Activated naive CD8-positive, alpha-beta T cell treated with anti-CD3 and anti-CD28 coated beads, Interleukin-2, amount 10 ng/mL, durations not matched to agents 7 days and 5 days (primary cell): ENCODE results near the gene CACNG1. TPM values are rescaled to one million over a fixed set of nuclear protein-coding genes. Genes with fewer than 3 reads are reported as not detected.
"Not testable (repeated sequence)": the region's sequence is repeated elsewhere in the genome, so short reads cannot be mapped to it uniquely, and the experiment has no call there.

Experiments used
- ATAC-seq: fragments of 150-1000 bp; cut with Tn5 transposase; one replicate; pipeline ENCODE4 v1.10.0; 2021; ENCODE audit warnings: low read depth, moderate library complexity
- POLR2A ChIA-PET: fragments of 350-600 bp; sonication (Branson Sonifier 250); formaldehyde crosslinking; loops from one replicate; lab custom pipeline; 2021; ENCODE audit warnings: antibody characterized with exemption; lab: Charles Lee
- DNase-seq: peaks from one replicate; pipeline ENCODE4 v3.0.0; 2021
- H3K27ac Mint-ChIP-seq: one replicate; pipeline ENCODE4 v1.8.0; 2022; ENCODE audit warnings: mild to moderate bottlenecking, mixed read lengths
- H3K27me3 Mint-ChIP-seq: one replicate; pipeline ENCODE4 v1.8.0; 2022; ENCODE audit warnings: mild to moderate bottlenecking, moderate library complexity, mixed read lengths
- H3K36me3 Mint-ChIP-seq: one replicate; pipeline ENCODE4 v1.8.0; 2021; ENCODE audit warnings: mild to moderate bottlenecking, mixed read lengths
- H3K4me1 Mint-ChIP-seq: one replicate; pipeline ENCODE4 v1.8.0; 2021; ENCODE audit warnings: mixed read lengths
- H3K4me3 Mint-ChIP-seq: one replicate; pipeline ENCODE4 v1.8.0; 2022; ENCODE audit warnings: mild to moderate bottlenecking, moderate library complexity, mixed read lengths
- H3K9me3 Mint-ChIP-seq: one replicate; pipeline ENCODE4 v1.8.0; 2021; ENCODE audit warnings: mixed read lengths
- total RNA-seq, 2 experiments: library from RNA; stranded (reverse); gene quantifications; one replicate each; pipeline ENCODE4 v1.2.3, GENCODE V29; 2021

Gene CACNG1
- total RNA-seq, 2 experiments from 2014 or later: not detected

GRCh38 chr17:67033613-67034012 is 10.7 kb upstream of the CACNG1 start:
- POLR2A ChIA-PET: no interaction called here
- ATAC-seq (no peak), DNase-seq (no peak)
- H3K27me3 Mint-ChIP-seq: no peaks in the 10 kb centered on the region
- no peak overlapping the region for H3K4me3 Mint-ChIP-seq
- H3K4me1 Mint-ChIP-seq: no peaks in the 10 kb centered on the region
- peaks cover 1% of the 10 kb centered on the region for H3K9me3 Mint-ChIP-seq
- peaks cover 1% of the 10 kb centered on the region for H3K36me3 Mint-ChIP-seq
- H3K27ac Mint-ChIP-seq: no peak overlapping the region

GRCh38 chr17:67035131-67036083 is 8.9 kb upstream of the CACNG1 start:
- Mint-ChIP-seq H3K27ac (no peak overlapping the region), H3K4me3 (no peak overlapping the region), H3K27me3 (no peaks in the 10 kb centered on the region), H3K9me3 (peaks cover 1% of the 10 kb centered on the region), H3K36me3 (peaks cover 1% of the 10 kb centered on the region), H3K4me1 (no peaks in the 10 kb centered on the region)
- ATAC-seq: no peak
- POLR2A ChIA-PET: no interaction called here
- DNase-seq: no peak

- POLR2A ChIA-PET: no interaction called here
- DNase-seq (no peak), ATAC-seq (no peak)
- peaks cover 3% of the 10 kb centered on the region for H3K27me3 Mint-ChIP-seq
- H3K4me1 Mint-ChIP-seq: no peaks in the 10 kb centered on the region
- H3K36me3 Mint-ChIP-seq: peaks cover 1% of the 10 kb centered on the region
- H3K9me3 Mint-ChIP-seq: peaks cover 1% of the 10 kb centered on the region
- H3K27ac Mint-ChIP-seq: no peak overlapping the region
- H3K4me3 Mint-ChIP-seq: no peak overlapping the region
These were observed 5.4 kb upstream of the CACNG1 start for GRCh38 chr17:67038861-67039365.

- Mint-ChIP-seq H3K27me3 (peaks cover 3% of the 10 kb centered on the region), H3K27ac (no peak overlapping the region), H3K36me3 (peaks cover 1% of the 10 kb centered on the region), H3K4me3 (no peak overlapping the region), H3K9me3 (peaks cover 1% of the 10 kb centered on the region), H3K4me1 (no peaks in the 10 kb centered on the region)
- ATAC-seq (no peak), DNase-seq (no peak)
- POLR2A ChIA-PET: no interaction called here
These were observed 3.7 kb upstream of the CACNG1 start for GRCh38 chr17:67040652-67041051.

DNA sequence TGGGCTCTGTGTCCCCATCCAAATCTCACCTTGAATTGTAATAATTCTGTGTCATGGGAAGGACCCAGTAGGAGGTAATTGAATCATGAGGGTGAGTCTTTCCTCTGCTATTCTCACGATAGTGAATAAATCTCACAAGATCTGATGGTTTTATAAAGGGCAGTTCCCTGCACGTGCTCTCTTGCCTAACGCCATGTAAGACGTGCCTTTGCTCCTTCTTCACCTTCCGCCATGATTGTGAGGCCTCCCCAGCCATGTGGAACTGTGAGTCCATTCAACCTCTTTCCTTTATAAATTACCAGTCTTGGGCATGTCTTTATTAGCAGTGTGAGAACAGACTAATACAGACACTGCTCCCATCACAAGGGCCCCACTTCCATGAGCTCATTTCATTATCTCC is 3.2 kb upstream of the CACNG1 start:
- DNase-seq, ATAC-seq, H3K4me3 Mint-ChIP-seq, H3K27me3 Mint-ChIP-seq, H3K9me3 Mint-ChIP-seq, H3K36me3 Mint-ChIP-seq, POLR2A ChIA-PET, H3K27ac Mint-ChIP-seq, H3K4me1 Mint-ChIP-seq: not testable (repeated sequence)

DNA sequence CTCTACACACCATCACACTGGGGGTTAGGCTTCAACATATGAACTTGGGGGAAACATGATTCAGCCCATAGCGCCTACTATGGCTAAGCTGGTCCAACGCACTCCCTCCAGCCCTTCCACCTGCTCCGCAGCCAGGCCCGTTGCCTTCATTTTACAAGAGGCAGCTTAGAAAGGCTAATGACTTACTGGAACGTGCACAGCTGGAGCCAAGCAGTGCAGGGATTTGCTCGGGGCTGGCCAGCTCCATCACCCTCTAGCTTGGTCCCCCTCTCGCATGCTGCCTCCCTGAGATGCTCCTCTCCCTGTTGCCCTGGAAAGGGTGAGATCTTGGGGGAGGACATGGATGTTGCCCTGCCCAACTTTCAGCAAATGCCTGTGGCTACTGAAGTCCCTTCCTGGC is 2.8 kb upstream of the CACNG1 start:
- DNase-seq: no peak
- Mint-ChIP-seq H3K9me3 (no peaks in the 10 kb centered on the region), H3K36me3 (no peaks in the 10 kb centered on the region), H3K27ac (no peak overlapping the region), H3K27me3 (peaks cover 3% of the 10 kb centered on the region), H3K4me1 (no peaks in the 10 kb centered on the region), H3K4me3 (no peak overlapping the region)
- ATAC-seq: no peak
- POLR2A ChIA-PET: no interaction called here

- Mint-ChIP-seq H3K9me3 (peaks cover 1% of the 10 kb centered on the region), H3K27me3 (peaks cover 3% of the 10 kb centered on the region), H3K4me3 (no peak overlapping the region), H3K4me1 (no peaks in the 10 kb centered on the region), H3K27ac (no peak overlapping the region), H3K36me3 (no peaks in the 10 kb centered on the region)
- ATAC-seq (no peak), DNase-seq (no peak)
- POLR2A ChIA-PET: no interaction called here
These were observed 2.1 kb upstream of the CACNG1 start for GRCh38 chr17:67041941-67042899.

DNA sequence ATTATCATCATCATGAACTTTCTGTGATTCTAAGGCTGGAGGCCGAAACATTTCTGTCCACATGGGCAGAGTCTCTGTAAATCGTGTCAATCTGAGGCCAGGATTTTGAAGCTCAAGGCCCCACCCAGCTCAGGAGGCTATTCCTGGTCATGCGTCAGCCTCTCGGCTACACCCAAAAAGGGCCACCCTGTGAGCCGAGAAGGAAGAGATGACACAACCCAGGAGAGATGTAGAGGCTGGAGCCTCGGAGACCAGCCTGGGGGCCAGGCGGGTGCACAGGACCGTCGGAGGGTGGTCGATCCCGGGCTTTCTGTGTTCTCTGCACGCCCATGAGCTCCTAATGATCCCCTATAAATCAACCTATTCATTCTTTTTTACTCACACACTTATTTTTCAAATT is 1.1 kb upstream of the CACNG1 start:
- Mint-ChIP-seq H3K27me3 (peaks cover 3% of the 10 kb centered on the region), H3K4me1 (no peaks in the 10 kb centered on the region)
- POLR2A ChIA-PET: no interaction called here

DNA sequence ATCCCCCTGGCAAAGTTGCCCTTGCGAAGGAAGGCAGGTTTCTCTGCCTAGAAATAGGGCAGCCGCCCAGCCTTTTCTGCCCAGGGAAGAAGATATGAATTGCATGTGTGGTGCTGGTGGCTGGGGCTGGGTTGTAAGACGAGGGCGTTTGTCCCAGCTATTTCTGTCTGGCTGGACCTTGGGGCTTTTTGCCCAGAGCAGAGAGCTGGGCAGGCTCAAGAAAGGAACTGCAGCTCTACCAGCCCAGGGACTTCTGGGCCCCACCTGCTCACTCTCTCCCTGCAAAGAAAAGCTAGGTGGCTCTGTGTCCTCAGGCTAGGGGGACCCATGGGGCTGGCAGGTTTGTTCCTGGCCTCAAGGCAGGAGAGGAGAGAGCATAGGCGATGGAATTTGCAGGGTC is 586 bp downstream of the CACNG1 start:
- no peak for ATAC-seq
- POLR2A ChIA-PET: no interaction called here
- Mint-ChIP-seq H3K4me3 (no peak overlapping the region), H3K27ac (no peak overlapping the region), H3K27me3 (peaks cover 6% of the 10 kb centered on the region), H3K9me3 (peaks cover 10% of the 10 kb centered on the region), H3K36me3 (peaks cover 4% of the 10 kb centered on the region), H3K4me1 (no peaks in the 10 kb centered on the region)
- DNase-seq: no peak

More for the DNA sequence above, 1.1 kb upstream of the CACNG1 start:
- no peaks in the 10 kb centered on the region for H3K36me3 Mint-ChIP-seq
- H3K9me3 Mint-ChIP-seq: peaks cover 4% of the 10 kb centered on the region
- no peak overlapping the region for H3K4me3 Mint-ChIP-seq
- ATAC-seq: no peak
- no peak for DNase-seq
- H3K27ac Mint-ChIP-seq: no peak overlapping the region

DNA sequence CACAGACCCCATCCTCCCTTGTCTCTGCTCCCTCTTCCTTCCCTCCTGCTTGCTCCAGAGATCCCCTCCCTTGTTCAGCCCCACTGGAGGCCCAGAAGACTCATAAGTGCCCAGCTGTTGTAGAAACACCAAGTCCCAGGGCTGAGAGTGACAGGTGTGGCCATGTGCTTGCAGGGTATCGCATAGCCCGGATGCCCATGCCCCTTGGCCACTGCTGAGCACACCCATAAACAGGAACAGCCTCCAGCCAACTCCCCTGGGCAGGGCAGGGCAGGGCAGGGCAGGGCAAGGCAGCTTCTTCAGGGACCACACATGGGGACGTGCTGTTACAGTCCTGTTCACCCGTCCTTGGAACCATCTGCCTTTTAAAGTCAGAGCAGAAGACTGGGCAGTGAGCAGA is 2.0 kb downstream of the CACNG1 start:
- no peaks in the 10 kb centered on the region for H3K4me1 Mint-ChIP-seq
- H3K36me3 Mint-ChIP-seq: peaks cover 4% of the 10 kb centered on the region
- H3K9me3 Mint-ChIP-seq: peaks cover 10% of the 10 kb centered on the region
- no peak overlapping the region for H3K27ac Mint-ChIP-seq
- DNase-seq (no peak), ATAC-seq (no peak)
- no peak overlapping the region for H3K4me3 Mint-ChIP-seq
- peaks cover 3% of the 10 kb centered on the region for H3K27me3 Mint-ChIP-seq
- POLR2A ChIA-PET: no interaction called here

DNA sequence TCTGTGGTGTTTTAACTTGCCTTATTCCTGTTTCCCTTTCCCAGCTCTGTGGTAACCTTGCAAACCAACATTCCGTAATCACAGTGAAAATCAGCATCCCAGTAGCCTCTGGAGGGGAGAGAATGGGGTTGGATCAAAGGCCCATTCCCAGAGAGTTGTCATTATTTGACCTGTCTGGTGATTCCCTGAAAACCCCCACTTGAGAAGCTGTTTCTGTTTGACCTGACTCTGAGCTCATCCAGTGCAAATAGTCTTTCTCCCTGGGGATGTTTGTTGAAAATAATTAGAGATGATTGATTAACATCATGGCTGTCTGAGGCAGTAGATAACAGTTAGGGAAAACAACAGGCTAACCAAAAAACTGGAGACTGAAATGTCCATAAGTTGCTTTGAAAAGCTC is 3.0 kb downstream of the CACNG1 start:
- H3K4me1 Mint-ChIP-seq: no peaks in the 10 kb centered on the region
- H3K4me3 Mint-ChIP-seq: no peak overlapping the region
- H3K27ac Mint-ChIP-seq: no peak overlapping the region
- H3K27me3 Mint-ChIP-seq: peaks cover 3% of the 10 kb centered on the region
- POLR2A ChIA-PET: no interaction called here
- ATAC-seq: no peak
- DNase-seq: no peak
- H3K36me3 Mint-ChIP-seq: peaks cover 4% of the 10 kb centered on the region
- peaks cover 10% of the 10 kb centered on the region for H3K9me3 Mint-ChIP-seq

DNA sequence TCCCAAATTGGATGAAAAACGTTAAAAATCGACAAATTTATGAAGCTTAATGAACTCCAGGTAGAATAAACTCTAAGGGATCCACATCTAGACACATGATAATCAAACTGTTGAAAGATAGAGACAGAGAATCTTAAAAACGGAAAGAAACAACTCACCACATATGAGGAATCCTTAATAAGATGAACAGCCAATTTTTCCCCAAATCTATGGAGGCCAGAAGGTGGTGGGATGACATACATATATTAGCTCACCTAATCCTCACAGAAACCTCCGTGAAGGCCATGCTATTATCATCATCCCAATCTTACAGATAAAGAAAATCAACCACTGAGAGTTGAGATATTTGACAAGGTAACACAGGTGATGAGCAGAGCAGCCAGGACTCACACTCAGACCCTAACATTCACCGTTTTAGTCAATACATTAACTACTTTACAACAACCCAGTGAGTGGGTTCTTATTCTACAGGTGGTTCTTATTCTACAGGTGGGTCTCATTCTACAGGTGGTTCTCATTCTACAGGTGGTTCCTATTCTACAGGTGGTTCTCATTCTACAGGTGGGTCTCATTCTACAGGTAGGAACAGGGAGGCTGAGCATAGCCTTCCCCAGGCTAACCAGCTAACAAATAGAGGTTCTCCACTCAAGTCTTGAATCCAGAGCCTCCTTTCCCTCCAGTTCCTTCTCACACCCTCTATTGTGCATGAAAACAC is 4.8 kb downstream of the CACNG1 start:
- H3K9me3 Mint-ChIP-seq: peaks cover 10% of the 10 kb centered on the region
- H3K27ac Mint-ChIP-seq: no peak overlapping the region
- peaks cover 3% of the 10 kb centered on the region for H3K27me3 Mint-ChIP-seq
- POLR2A ChIA-PET: no interaction called here
- ATAC-seq: no peak
- H3K36me3 Mint-ChIP-seq: peaks cover 4% of the 10 kb centered on the region
- H3K4me3 Mint-ChIP-seq: no peak overlapping the region
- DNase-seq: no peak
- no peaks in the 10 kb centered on the region for H3K4me1 Mint-ChIP-seq

- H3K9me3 Mint-ChIP-seq: peaks cover 10% of the 10 kb centered on the region
- DNase-seq (no peak), ATAC-seq (no peak)
- H3K4me1 Mint-ChIP-seq: no peaks in the 10 kb centered on the region
- H3K36me3 Mint-ChIP-seq: peaks cover 4% of the 10 kb centered on the region
- peaks cover 3% of the 10 kb centered on the region for H3K27me3 Mint-ChIP-seq
- POLR2A ChIA-PET: no interaction called here
- H3K27ac Mint-ChIP-seq: no peak overlapping the region
- H3K4me3 Mint-ChIP-seq: no peak overlapping the region
These were observed 5.7 kb downstream of the CACNG1 start for GRCh38 chr17:67050066-67050465.
